Trophoblast cell (in vitro differentiated cells and primary cell): ENCODE results near the gene TRMT61A.

ENCODE experiments used
- DNase-seq, 2 donors: peaks; one replicate each; pipeline ENCODE4 v3.0.0-alpha.2; 2016
- H2AFZ ChIP-seq: 2 replicates; pipeline ENCODE4 v1.6.1; 2013; ENCODE audit warnings: low read length, moderate library complexity, mild to moderate bottlenecking; ENCODE audit not compliant: insufficient read depth, poor library complexity
- H2AK5ac ChIP-seq: 2 replicates; pipeline ENCODE4 v1.6.1; 2013; ENCODE audit warnings: mild to moderate bottlenecking, low read length
- H2BK120ac ChIP-seq: 2 replicates; pipeline ENCODE4 v1.6.1; 2013; ENCODE audit warnings: low read length, mild to moderate bottlenecking, moderate library complexity; ENCODE audit not compliant: insufficient read depth, poor library complexity
- H2BK12ac ChIP-seq: 2 replicates; pipeline ENCODE4 v1.6.1; 2013; ENCODE audit warnings: mild to moderate bottlenecking, low read length, moderate library complexity
- H2BK5ac ChIP-seq: 2 replicates; pipeline ENCODE4 v1.6.1; 2013; ENCODE audit warnings: low read length, low read depth, moderate library complexity, mild to moderate bottlenecking; ENCODE audit not compliant: poor library complexity
- H3K14ac ChIP-seq: 2 replicates; pipeline ENCODE4 v1.6.1; 2013; ENCODE audit warnings: mild to moderate bottlenecking, low read length
- H3K18ac ChIP-seq: 2 replicates; pipeline ENCODE4 v1.6.1; 2013; ENCODE audit warnings: mild to moderate bottlenecking, low read length
- H3K23ac ChIP-seq: 2 replicates; pipeline ENCODE4 v1.6.1; 2013; ENCODE audit warnings: low read length
- H3K27ac ChIP-seq: 2 replicates; pipeline ENCODE4 v1.5.1; 2013; ENCODE audit warnings: low read depth, mild to moderate bottlenecking, inconsistent platforms, low read length, moderate library complexity
- H3K27me3 ChIP-seq: 2 replicates; pipeline ENCODE4 v1.6.1; 2013; ENCODE audit warnings: inconsistent platforms, mild to moderate bottlenecking, low read length, moderate library complexity; ENCODE audit not compliant: insufficient read depth
- H3K36me3 ChIP-seq, 2 experiments: 1 replicate in 1 of 2; 2 replicates in 1 of 2; pipeline ENCODE4 v1.6.1; 2013; ENCODE audit warnings: low read length in 2 of 2, mild to moderate bottlenecking in 2 of 2, moderate library complexity in 1 of 2; ENCODE audit not compliant: insufficient read depth in 2 of 2, control insufficient read depth in 1 of 2
- H3K4ac ChIP-seq: 2 replicates; pipeline ENCODE4 v1.6.1; 2013; ENCODE audit warnings: low read depth, mild to moderate bottlenecking, low read length, moderate library complexity
- H3K4me1 ChIP-seq, 2 experiments: 1 replicate in 1 of 2; 2 replicates in 1 of 2; pipeline ENCODE4 v1.6.1; 2013; ENCODE audit warnings: low read length in 2 of 2, mild to moderate bottlenecking in 2 of 2, moderate library complexity in 1 of 2; ENCODE audit not compliant: insufficient read depth in 2 of 2, control insufficient read depth in 1 of 2
- H3K4me2 ChIP-seq: 2 replicates; pipeline ENCODE4 v1.6.1; 2013; ENCODE audit warnings: inconsistent platforms, mild to moderate bottlenecking, low read length, moderate library complexity
- H3K4me3 ChIP-seq: 2 replicates; pipeline ENCODE4 v1.5.1; 2013; ENCODE audit warnings: mild to moderate bottlenecking, low read depth, low read length, inconsistent platforms
- H3K79me1 ChIP-seq: one replicate; pipeline ENCODE4 v1.6.1; 2013; ENCODE audit warnings: low read length
- H3K79me2 ChIP-seq: 2 replicates; pipeline ENCODE4 v1.6.1; 2013; ENCODE audit warnings: low read length, mild to moderate bottlenecking; ENCODE audit not compliant: control insufficient read depth, insufficient read depth, poor library complexity
- H3K9ac ChIP-seq: 2 replicates; pipeline ENCODE4 v1.6.1; 2013; ENCODE audit warnings: mild to moderate bottlenecking, low read length
- H3K9me3 ChIP-seq: 2 replicates; pipeline ENCODE4 v1.6.1; 2013; ENCODE audit warnings: low read depth, mild to moderate bottlenecking, control low read depth, inconsistent platforms, low read length; ENCODE audit not compliant: insufficient read depth
- H4K12ac ChIP-seq: 2 replicates; pipeline ENCODE4 v1.6.1; 2013; ENCODE audit warnings: low read depth, mild to moderate bottlenecking, low read length, moderate library complexity
- H4K8ac ChIP-seq: 2 replicates; pipeline ENCODE4 v1.6.1; 2013; ENCODE audit warnings: low read depth, mild to moderate bottlenecking, low read length, moderate library complexity
- H4K91ac ChIP-seq: one replicate; pipeline ENCODE4 v1.6.1; 2013; ENCODE audit warnings: low read depth, mild to moderate bottlenecking, low read length, moderate library complexity
- WGBS: extraction: QIAGEN DNeasy Blood & Tissue Kit; methylation state at CpG from one replicate; pipeline ENCODE4 v1.1.7; 2013; ENCODE audit warnings: missing lambda C conversion rate; ENCODE audit not compliant: insufficient read length, insufficient coverage; ENCODE audit errors: extremely low coverage; 5-methylcytosine and 5-hydroxymethylcytosine counted together

Gene TRMT61A

GRCh38 chr14:103518422-103519042, 10.5 kb upstream of the TRMT61A start:
- Histone ChIP-seq H3K36me3 (peaks cover 0 to 8% of the 10 kb centered on the region in 2 experiments), H3K4me3 (no peak overlapping the region), H3K79me1 (peaks cover 3% of the 10 kb centered on the region), H3K27ac (no peak overlapping the region), H2AK5ac (no peak overlapping the region), H3K9ac (no peak overlapping the region), H3K4ac (no peak overlapping the region), H2BK5ac (no peak overlapping the region), H3K4me2 (no peak overlapping the region), H2AFZ (no peak overlapping the region), H3K4me1 (peaks cover 14 to 19% of the 10 kb centered on the region in 2 experiments), H3K23ac (no peak overlapping the region), H4K8ac (no peak overlapping the region), H3K27me3 (peaks cover 21% of the 10 kb centered on the region), H3K9me3 (no peaks in the 10 kb centered on the region), H3K79me2 (peaks cover 1% of the 10 kb centered on the region), H3K18ac (no peak overlapping the region), H4K12ac (no peak overlapping the region), H4K91ac (no peak overlapping the region), H2BK12ac (no peak overlapping the region), H3K14ac (no peak overlapping the region), H2BK120ac (no peak overlapping the region)
- DNase-seq = peak in 1 of 2 donors; percentile 52
- WGBS = no CpG with 5 or more reads among the region's 9 CpGs

GRCh38 chr14:103519043-103519836, 9.8 kb upstream of the TRMT61A start:
- no CpG with 5 or more reads among the region's 13 CpGs for WGBS
- no peak overlapping the region for H2BK5ac ChIP-seq
- H3K9ac ChIP-seq = no peak overlapping the region

GRCh38 chr14:103519837-103520212, 9.2 kb upstream of the TRMT61A start:
- Histone ChIP-seq H2AK5ac (no peak overlapping the region), H2BK120ac (no peak overlapping the region), H4K12ac (no peak overlapping the region), H3K9me3 (peaks cover 4% of the 10 kb centered on the region), H2BK12ac (no peak overlapping the region), H4K91ac (no peak overlapping the region), H3K14ac (no peak overlapping the region), H3K79me1 (peaks cover 3% of the 10 kb centered on the region), H3K36me3 (peaks cover 0 to 6% of the 10 kb centered on the region in 2 experiments), H3K27me3 (peaks cover 27% of the 10 kb centered on the region), H3K4me3 (no peak overlapping the region), H2AFZ (no peak overlapping the region), H4K8ac (no peak overlapping the region), H3K79me2 (peaks cover 1% of the 10 kb centered on the region), H3K23ac (no peak overlapping the region), H3K9ac (no peak overlapping the region), H2BK5ac (no peak overlapping the region), H3K4me1 (peaks cover 14 to 19% of the 10 kb centered on the region in 2 experiments), H3K4me2 (no peak overlapping the region), H3K4ac (no peak overlapping the region), H3K27ac (no peak overlapping the region), H3K18ac (no peak overlapping the region)
- WGBS = no CpG with 5 or more reads among the region's 22 CpGs
- peak; percentile 33 to 50 for DNase-seq

More at GRCh38 chr14:103519043-103519836, 9.8 kb upstream of the TRMT61A start:
- Histone ChIP-seq H2AFZ (no peak overlapping the region), H3K27me3 (peaks cover 27% of the 10 kb centered on the region), H3K4ac (no peak overlapping the region), H3K4me2 (no peak overlapping the region), H3K23ac (no peak overlapping the region), H4K12ac (no peak overlapping the region), H3K14ac (no peak overlapping the region), H2BK120ac (no peak overlapping the region), H3K79me2 (peaks cover 1% of the 10 kb centered on the region), H3K79me1 (peaks cover 3% of the 10 kb centered on the region), H2BK12ac (no peak overlapping the region), H4K91ac (no peak overlapping the region), H2AK5ac (no peak overlapping the region), H3K4me3 (no peak overlapping the region), H3K36me3 (peaks cover 0 to 8% of the 10 kb centered on the region in 2 experiments), H4K8ac (no peak overlapping the region), H3K4me1 (peaks cover 14 to 19% of the 10 kb centered on the region in 2 experiments), H3K18ac (no peak overlapping the region), H3K9me3 (peaks cover 4% of the 10 kb centered on the region), H3K27ac (no peak overlapping the region)
- no peak for DNase-seq

- no peak for DNase-seq
- H3K4me1 ChIP-seq = peaks cover 14 to 19% of the 10 kb centered on the region in 2 experiments
- no peak overlapping the region for H3K18ac ChIP-seq
- H3K27ac ChIP-seq = no peak overlapping the region
- H3K27me3 ChIP-seq = peaks cover 27% of the 10 kb centered on the region
- no peak overlapping the region for H2AFZ ChIP-seq
- no peak overlapping the region for H3K4me3 ChIP-seq
- no peak overlapping the region for H2BK12ac ChIP-seq
- H3K9ac ChIP-seq = no peak overlapping the region
- peaks cover 1% of the 10 kb centered on the region for H3K79me2 ChIP-seq
- no peak overlapping the region for H2BK120ac ChIP-seq
- H3K14ac ChIP-seq = no peak overlapping the region
- no peak overlapping the region for H3K23ac ChIP-seq
- no peak overlapping the region for H4K8ac ChIP-seq
- WGBS = no CpG with 5 or more reads among the region's 10 CpGs
- H2BK5ac ChIP-seq = no peak overlapping the region
- peaks cover 4% of the 10 kb centered on the region for H3K9me3 ChIP-seq
- H4K12ac ChIP-seq = no peak overlapping the region
- peaks cover 0 to 2% of the 10 kb centered on the region in 2 experiments for H3K36me3 ChIP-seq
- H4K91ac ChIP-seq = no peak overlapping the region
- peaks cover 3% of the 10 kb centered on the region for H3K79me1 ChIP-seq
- no peak overlapping the region for H3K4ac ChIP-seq
- H2AK5ac ChIP-seq = no peak overlapping the region
- H3K4me2 ChIP-seq = no peak overlapping the region
These were observed 8.7 kb upstream of the TRMT61A start for GRCh38 chr14:103520269-103520656.
